Gastroesophageal sphincter (tissue), 3 donors: ENCODE measurements around the gene NT5C2.

ENCODE experiments used
- EP300 ChIP-seq: sonication (generic); formaldehyde crosslinking; IDR thresholded peaks from one replicate; pipeline ENCODE4 v1.6.1; 2017; ENCODE audit warnings: antibody characterized with exemption, mild to moderate bottlenecking
- POLR2A ChIP-seq, 2 donors: fragments of 450-650 bp; IDR thresholded peaks; one replicate each; pipeline ENCODE4 v1.6.1; 2017; ENCODE audit warnings: antibody characterized with exemption in 2 of 2, mild to moderate bottlenecking in 2 of 2, moderate library complexity in 1 of 2
- TF ChIP-seq, protein P1 (sequence below), 4 experiments: fragments of 200-600 bp in 2 of 4; fragments of 450-650 bp in 2 of 4; sonication (generic) in 1 of 4; IDR thresholded peaks; one replicate each; pipeline ENCODE4 v1.5.1; 2017 to 2019; ENCODE audit warnings: antibody characterized with exemption in 4 of 4, mild to moderate bottlenecking in 2 of 4, moderate library complexity in 2 of 4

DNA sequence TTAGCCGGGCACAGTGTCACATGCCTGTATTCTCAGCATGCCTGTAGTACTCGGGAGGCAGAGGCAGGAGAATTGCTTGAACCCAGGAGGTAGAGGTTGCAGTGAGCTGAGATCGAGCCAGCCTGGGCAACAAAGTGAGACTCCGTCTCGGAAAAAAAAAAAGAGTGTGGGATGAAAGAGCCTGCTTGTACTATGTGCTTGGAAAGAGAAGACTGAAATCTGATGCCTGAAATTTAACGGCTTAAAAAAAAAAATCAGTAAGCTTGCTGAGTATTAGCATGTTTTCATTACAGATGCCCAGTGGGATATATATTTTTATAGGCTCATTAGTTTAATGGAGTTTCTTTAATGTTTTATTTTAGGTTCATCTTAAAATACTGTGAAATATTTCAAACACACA is 4.2 kb downstream of the NT5C2 start:
- TF ChIP-seq, protein P1, sequence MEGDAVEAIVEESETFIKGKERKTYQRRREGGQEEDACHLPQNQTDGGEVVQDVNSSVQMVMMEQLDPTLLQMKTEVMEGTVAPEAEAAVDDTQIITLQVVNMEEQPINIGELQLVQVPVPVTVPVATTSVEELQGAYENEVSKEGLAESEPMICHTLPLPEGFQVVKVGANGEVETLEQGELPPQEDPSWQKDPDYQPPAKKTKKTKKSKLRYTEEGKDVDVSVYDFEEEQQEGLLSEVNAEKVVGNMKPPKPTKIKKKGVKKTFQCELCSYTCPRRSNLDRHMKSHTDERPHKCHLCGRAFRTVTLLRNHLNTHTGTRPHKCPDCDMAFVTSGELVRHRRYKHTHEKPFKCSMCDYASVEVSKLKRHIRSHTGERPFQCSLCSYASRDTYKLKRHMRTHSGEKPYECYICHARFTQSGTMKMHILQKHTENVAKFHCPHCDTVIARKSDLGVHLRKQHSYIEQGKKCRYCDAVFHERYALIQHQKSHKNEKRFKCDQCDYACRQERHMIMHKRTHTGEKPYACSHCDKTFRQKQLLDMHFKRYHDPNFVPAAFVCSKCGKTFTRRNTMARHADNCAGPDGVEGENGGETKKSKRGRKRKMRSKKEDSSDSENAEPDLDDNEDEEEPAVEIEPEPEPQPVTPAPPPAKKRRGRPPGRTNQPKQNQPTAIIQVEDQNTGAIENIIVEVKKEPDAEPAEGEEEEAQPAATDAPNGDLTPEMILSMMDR (IDR thresholded peaks at IDR 0.05): no peak
- TF ChIP-seq EP300: no peak
- no peak for TF ChIP-seq POLR2A (IDR thresholded peaks at IDR 0.05)
